Loucy (cell line): ENCODE data around the gene RFT1.

Source experiments
- H2AFZ ChIP-seq: fragments of 200-600 bp; sonication (generic); 2 replicates; pipeline ENCODE4 v1.6.0; 2016; ENCODE audit warnings: antibody characterized with exemption, mild to moderate bottlenecking, low read length, moderate library complexity
- H3F3A ChIP-seq: fragments of 200-600 bp; 2 replicates; pipeline ENCODE4 v1.6.0; 2016; ENCODE audit warnings: antibody characterized with exemption, low read depth, mild to moderate bottlenecking
- H3K27me3 ChIP-seq: fragments of 200-600 bp; sonication (generic); 2 replicates; pipeline ENCODE4 v1.6.1; 2014; ENCODE audit warnings: low read length, mild to moderate bottlenecking; ENCODE audit not compliant: insufficient read depth, poor library complexity, severe bottlenecking
- H3K36me3 ChIP-seq: fragments of 200-600 bp; sonication (generic); 2 replicates; pipeline ENCODE4 v1.6.1; 2016; ENCODE audit warnings: low read length; ENCODE audit not compliant: insufficient read depth
- H3K4me1 ChIP-seq: fragments of 200-600 bp; sonication (generic); 2 replicates; pipeline ENCODE4 v1.5.1; 2014; ENCODE audit warnings: low read length, mild to moderate bottlenecking; ENCODE audit not compliant: insufficient read depth, poor library complexity, severe bottlenecking
- H3K4me2 ChIP-seq: fragments of 200-600 bp; sonication (generic); 2 replicates; pipeline ENCODE4 v1.6.0; 2014; ENCODE audit warnings: antibody characterized with exemption, low read length, low read depth, mild to moderate bottlenecking; ENCODE audit not compliant: poor library complexity, severe bottlenecking
- H3K4me3 ChIP-seq: fragments of 200-600 bp; sonication (generic); 2 replicates; pipeline ENCODE4 v1.5.1; 2014; ENCODE audit warnings: low read length, mild to moderate bottlenecking, mixed read lengths; ENCODE audit not compliant: poor library complexity, severe bottlenecking
- H3K79me2 ChIP-seq: fragments of 200-600 bp; sonication (generic); 2 replicates; pipeline ENCODE4 v1.6.1; 2014; ENCODE audit warnings: low read length; ENCODE audit not compliant: insufficient read depth
- H3K9ac ChIP-seq: fragments of 200-600 bp; sonication (generic); 2 replicates; pipeline ENCODE4 v1.6.0; 2014; ENCODE audit warnings: mild to moderate bottlenecking, low read depth, low read length, moderate library complexity; ENCODE audit not compliant: poor library complexity, severe bottlenecking
- H3K9me2 ChIP-seq: fragments of 200-600 bp; sonication (generic); replicated peaks from 2 replicates; pipeline ENCODE4 v1.6.1; 2016; ENCODE audit warnings: low read depth, low read length, mixed read lengths
- H3K9me3 ChIP-seq: fragments of 200-600 bp; sonication (generic); 2 replicates; pipeline ENCODE4 v1.6.1; 2014; ENCODE audit warnings: mild to moderate bottlenecking, antibody characterized with exemption, low read length, low read depth; ENCODE audit not compliant: insufficient read depth
- H4K20me1 ChIP-seq: fragments of 200-600 bp; sonication (generic); 2 replicates; pipeline ENCODE4 v1.6.0; 2014; ENCODE audit warnings: antibody characterized with exemption, low read length, mild to moderate bottlenecking; ENCODE audit not compliant: insufficient read depth, poor library complexity, severe bottlenecking
- CTCF ChIP-seq: fragments of 200-600 bp; sonication (generic); conservative IDR thresholded peaks from 2 replicates; pipeline ENCODE4 v1.5.1; 2014; ENCODE audit warnings: mild to moderate bottlenecking, antibody characterized with exemption, low read length
- EZH2phosphoT487 ChIP-seq: fragments of 200-600 bp; IDR thresholded peaks from 2 replicates; pipeline ENCODE4 v1.6.1; 2018; ENCODE audit warnings: antibody characterized with exemption, mild to moderate bottlenecking, moderate library complexity, borderline replicate concordance

The RFT1 gene

GRCh38 chr3:53169832-53170324, 39.6 kb upstream of the RFT1 start:
- Histone ChIP-seq H2AFZ (no peak overlapping the region), H3K4me2 (no peak overlapping the region), H3K4me1 (peaks cover 24% of the 10 kb centered on the region), H3K9me2 (no peaks in the 10 kb centered on the region), H3F3A (no peaks in the 10 kb centered on the region), H4K20me1 (no peaks in the 10 kb centered on the region), H3K27me3 (no peaks in the 10 kb centered on the region), H3K4me3 (no peak overlapping the region), H3K36me3 (no peaks in the 10 kb centered on the region), H3K79me2 (no peaks in the 10 kb centered on the region), H3K9ac (no peak overlapping the region), H3K9me3 (no peaks in the 10 kb centered on the region)
- TF ChIP-seq EZH2phosphoT487 (no peak), CTCF (no peak)

GRCh38 chr3:53169045-53169831, 39.0 kb upstream of the RFT1 start:
- Histone ChIP-seq H3K79me2 (no peaks in the 10 kb centered on the region), H3K4me1 (peaks cover 27% of the 10 kb centered on the region), H3K27me3 (no peaks in the 10 kb centered on the region), H3F3A (no peaks in the 10 kb centered on the region), H3K4me3 (no peak overlapping the region), H4K20me1 (no peaks in the 10 kb centered on the region), H3K4me2 (no peak overlapping the region), H3K9ac (no peak overlapping the region), H3K9me2 (no peaks in the 10 kb centered on the region), H3K9me3 (no peaks in the 10 kb centered on the region), H3K36me3 (no peaks in the 10 kb centered on the region), H2AFZ (no peak overlapping the region)
- TF ChIP-seq EZH2phosphoT487, result no peak
- no peak for TF ChIP-seq CTCF

- Histone ChIP-seq H2AFZ (no peak overlapping the region), H3F3A (no peaks in the 10 kb centered on the region), H3K9me2 (no peaks in the 10 kb centered on the region), H3K79me2 (no peaks in the 10 kb centered on the region), H3K36me3 (no peaks in the 10 kb centered on the region), H3K9me3 (no peaks in the 10 kb centered on the region), H4K20me1 (no peaks in the 10 kb centered on the region), H3K4me2 (no peak overlapping the region), H3K4me3 (no peak overlapping the region), H3K9ac (no peak overlapping the region), H3K27me3 (no peaks in the 10 kb centered on the region), H3K4me1 (peaks cover 27% of the 10 kb centered on the region)
- TF ChIP-seq CTCF, result no peak
Observed at GRCh38 chr3:53168175-53168923, 38.1 kb upstream of the RFT1 start.
